ENCODE measurements around the gene PNMT. TPM values are rescaled to one million over a fixed set of nuclear protein-coding genes. Genes with fewer than 3 reads are reported as not detected.

PNMT gene
- total and polyA plus RNA-seq, 2 donors (not counting 3 experiments of a cell fraction or from before 2014, with no cell fraction given), result 0.11 TPM; not detected in 1

- peaks cover 0 to 3% of the 10 kb centered on the region in 2 experiments for H3K36me3 ChIP-seq (ENCODE audit: control insufficient read depth in 2 of 2, extremely low read depth in 1 of 2, insufficient read depth in 2 of 2, low read length in 2 of 2)
- TF ChIP-seq MYC (IDR thresholded peaks at IDR 0.05; ENCODE audit: low read depth, low read length) (no peak), EZH2 (IDR thresholded peaks at IDR 0.05; ENCODE audit: borderline replicate concordance, low read depth, low read length, severe bottlenecking) (no peak), JUN (IDR thresholded peaks at IDR 0.05; ENCODE audit: borderline replicate concordance, insufficient read depth, insufficient read length, low read depth) (no peak), MAX (IDR thresholded peaks at IDR 0.05; ENCODE audit: insufficient read depth, insufficient read length) (no peak), FOS (IDR thresholded peaks at IDR 0.05; ENCODE audit: borderline replicate concordance, insufficient read depth, low read length) (no peak), GATA2 (IDR thresholded peaks at IDR 0.05; ENCODE audit: insufficient read depth, insufficient read length, low read depth, low read length) (no peak), POLR2AphosphoS5 (IDR thresholded peaks at IDR 0.05; ENCODE audit: insufficient read depth, low read depth, low read length) (no peak), POLR2A (IDR thresholded peaks at IDR 0.05; ENCODE audit: low read depth, low read length) (no peak), CTCF (IDR thresholded peaks at IDR 0.05; ENCODE audit: extremely low read depth in 1 of 2, insufficient read depth in 1 of 2, low read depth in 1 of 2, low read length in 2 of 2) (no peak)
- FAIRE-seq (no peak), DNase-seq (ENCODE audit: low read depth, low spot score) (no peak)
- no peak overlapping the region for H3K4me2 ChIP-seq (ENCODE audit: insufficient read depth, low read length)
- H3K79me2 ChIP-seq (ENCODE audit: control insufficient read depth, insufficient read depth, low read length), result no peaks in the 10 kb centered on the region
- H3K9ac ChIP-seq (replicated peaks; ENCODE audit: extremely low read depth, insufficient read depth, low read length), result no peak overlapping the region
- no TSS peak for BruUV-seq (replicated peaks)
- ChIA-PET POLR2A (no interaction called here), CTCF (no interaction called here)
- peaks cover 10% of the 10 kb centered on the region for H3K4me1 ChIP-seq (ENCODE audit: control insufficient read depth, extremely low read depth, insufficient read depth, low read length)
- dilution Hi-C loops (cut with MboI; ENCODE audit: extremely low pct_ligation_motif_present, low sequenced_read_pairs) (no loop called here), intact Hi-C loops (cut with micrococcal nuclease) (no loop called here)
- H3K9me1 ChIP-seq (replicated peaks; ENCODE audit: control insufficient read depth, extremely low read depth, insufficient read depth, low read length), result no peaks in the 10 kb centered on the region
- no peaks in the 10 kb centered on the region for H4K20me1 ChIP-seq (replicated peaks; ENCODE audit: control insufficient read depth, extremely low read depth, insufficient read depth, low read length)
- no peak overlapping the region for H3K27ac ChIP-seq (ENCODE audit: insufficient read depth, low read depth, low read length)
- no peaks in the 10 kb centered on the region for H3K9me3 ChIP-seq (replicated peaks; ENCODE audit: control insufficient read depth, insufficient read depth, low read length)
- no peak overlapping the region for H2AFZ ChIP-seq (ENCODE audit: low read depth, low read length)
- no peaks in the 10 kb centered on the region for H3K27me3 ChIP-seq (ENCODE audit: control insufficient read depth in 2 of 2, insufficient read depth in 2 of 2, low read length in 2 of 2)
- H3K4me3 ChIP-seq (replicated peaks in 1 of 3; ENCODE audit: insufficient read depth in 1 of 3, low read depth in 1 of 3, low read length in 3 of 3), result no peak overlapping the region
Observed at GRCh38 chr17:39716879-39717536, 48.8 kb downstream of the PNMT start.

Measured in endothelial cell of umbilical vein (primary cell).